HepG2 (cell line): ENCODE measurements around the gene OR1B1. TPM values are rescaled to one million over a fixed set of nuclear protein-coding genes. Genes with fewer than 3 reads are reported as not detected.
A peak's percentile ranks its signal among the peaks of the same experiment; 100 is the strongest.

Experiments used
- ATAC-seq: fragments of 200-7000 bp; cut with Tn5 transposase; 3 replicates; pipeline ENCODE4 v1.9.1; 2020; ENCODE audit warnings: mild to moderate bottlenecking, moderate library complexity
- BruUV-seq: library from RNA; stranded (reverse); fragments of 400-500 nt; replicated peaks from 2 replicates; lab custom pipeline; 2021; lab: Mats Ljungman, UMichigan
- CTCF ChIA-PET: fragments of 300-600 bp; formaldehyde crosslinking; extraction: SDS; loops from one replicate; lab custom pipeline; 2021; ENCODE audit warnings: low total read pairs, inconsistent platforms, low intra/inter-chr PET ratio; lab: Yijun Ruan, JAX
- POLR2A ChIA-PET: fragments of 350-600 bp; sonication (Branson Sonifier 250); formaldehyde crosslinking; loops from one replicate; lab custom pipeline; 2020; ENCODE audit warnings: antibody characterized with exemption, inconsistent platforms; lab: Yijun Ruan, JAX
- DNase-seq: peaks from one replicate; pipeline ENCODE4 v3.0.0-alpha.2; 2015; ENCODE audit warnings: low spot score
- FAIRE-seq: peaks from 3 replicates; lab custom pipeline; 2011; peaks lifted over from hg19 to GRCh38; lab: Jason Lieb, UNC
- H2AFZ ChIP-seq: one replicate; pipeline ENCODE4 v1.6.1; 2011; ENCODE audit warnings: low read length, inconsistent platforms
- H3K27ac ChIP-seq: fragments of 300-600 bp; 3 replicates; pipeline ENCODE4 v1.8.0; 2011; ENCODE audit warnings: mixed run types, mild to moderate bottlenecking, mixed read lengths, low read length, inconsistent platforms; ENCODE audit not compliant: insufficient read depth; ENCODE audit errors: extremely low read length
- H3K27me3 ChIP-seq, 2 experiments: fragments of 200-600 bp in 1 of 2; 2 replicates in 1 of 2; 3 replicates in 1 of 2; pipeline versions ENCODE4 v1.6.0 to v1.8.0; 2011; ENCODE audit warnings: low read length in 2 of 2, mild to moderate bottlenecking in 2 of 2, moderate library complexity in 2 of 2, inconsistent platforms in 1 of 2; ENCODE audit not compliant: insufficient read depth in 2 of 2, control insufficient read depth in 1 of 2
- H3K36me3 ChIP-seq, 2 experiments: fragments of 200-600 bp in 1 of 2; replicated peaks in 1 of 2; 2 replicates in 1 of 2; 3 replicates in 1 of 2; pipeline versions ENCODE4 v1.5.1 to v1.8.0; 2011; ENCODE audit warnings: low read length in 2 of 2, inconsistent platforms in 1 of 2; ENCODE audit not compliant: insufficient read depth in 2 of 2, control insufficient read depth in 1 of 2
- H3K4me1 ChIP-seq: 2 replicates; pipeline ENCODE4 v1.5.1; 2012; ENCODE audit warnings: low read length, inconsistent platforms; ENCODE audit not compliant: insufficient read depth
- H3K4me2 ChIP-seq: 2 replicates; pipeline ENCODE4 v1.6.0; 2011; ENCODE audit warnings: low read depth, low read length, inconsistent platforms
- H3K4me3 ChIP-seq, 3 experiments: fragments of 200-600 bp in 1 of 3; sonication (generic), shearing (Covaris generic) in 1 of 3; replicated peaks in 1 of 3; 2 replicates each; pipeline ENCODE4 v1.5.1; 2011 to 2016; ENCODE audit warnings: low read length in 3 of 3, inconsistent platforms in 2 of 3, low read depth in 2 of 3, mild to moderate bottlenecking in 2 of 3, control low read depth in 1 of 3, mixed read lengths in 1 of 3; ENCODE audit not compliant: insufficient read depth in 1 of 3
- H3K79me2 ChIP-seq: one replicate; pipeline ENCODE4 v1.6.1; 2011; ENCODE audit warnings: low read length, inconsistent platforms; ENCODE audit not compliant: insufficient read depth
- H3K9ac ChIP-seq: 2 replicates; pipeline ENCODE4 v1.6.0; 2011; ENCODE audit warnings: mild to moderate bottlenecking, low read depth, low read length, inconsistent platforms; ENCODE audit not compliant: insufficient read depth
- H3K9me3 ChIP-seq: 2 replicates; pipeline ENCODE4 v1.5.1; 2012; ENCODE audit warnings: mild to moderate bottlenecking, low read length
- H4K20me1 ChIP-seq: 2 replicates; pipeline ENCODE4 v1.6.0; 2011; ENCODE audit warnings: inconsistent platforms, mild to moderate bottlenecking, low read length, moderate library complexity; ENCODE audit not compliant: insufficient read depth
- ATF1 ChIP-seq: IDR thresholded peaks from 2 replicates; pipeline ENCODE4 v1.6.1; 2016; ENCODE audit warnings: mild to moderate bottlenecking, control low read depth
- SKIL ChIP-seq: sonication (generic); formaldehyde crosslinking; IDR thresholded peaks from 2 replicates; pipeline ENCODE4 v1.8.0; 2022; ENCODE audit warnings: missing genetic modification reagents, mild to moderate bottlenecking, moderate library complexity, borderline replicate concordance
- ZBTB1 ChIP-seq: sonication (generic); formaldehyde crosslinking; IDR thresholded peaks from 2 replicates; pipeline ENCODE4 v1.4.0; 2020; ENCODE audit warnings: missing genetic modification reagents, borderline replicate concordance
- ZNF234 ChIP-seq: sonication (generic); formaldehyde crosslinking; conservative IDR thresholded peaks from 2 replicates; pipeline ENCODE4 v1.5.1; 2020; ENCODE audit warnings: mild to moderate bottlenecking, missing genetic modification reagents
- ZNF317 ChIP-seq: sonication (generic); formaldehyde crosslinking; IDR thresholded peaks from 2 replicates; pipeline ENCODE4 v1.5.0; 2020; ENCODE audit warnings: mild to moderate bottlenecking, missing genetic modification reagents
- ZNF441 ChIP-seq: sonication (generic); formaldehyde crosslinking; IDR thresholded peaks from 2 replicates; pipeline ENCODE4 v1.7.0; 2021; ENCODE audit warnings: missing genetic modification reagents, borderline replicate concordance
- ZNF652 ChIP-seq: IDR thresholded peaks from 2 replicates; pipeline ENCODE4 v1.6.1; 2016; ENCODE audit warnings: low read depth, borderline replicate concordance
- ZSCAN29 ChIP-seq: sonication (generic); formaldehyde crosslinking; conservative IDR thresholded peaks from 2 replicates; pipeline ENCODE4 v1.4.0; 2020; ENCODE audit warnings: mild to moderate bottlenecking, missing genetic modification reagents
- in situ Hi-C: cut with HindIII; loops from 2 replicates; pipeline ENCODE4 v1.10.0; 2017; ENCODE audit warnings: low pct_unique_long_range_greater_than_20kb; ENCODE audit not compliant: extremely low pct_ligation_motif_present
- intact Hi-C: fragments of 100-400 bp; cut with micrococcal nuclease; formaldehyde crosslinking; loops from one replicate; pipeline ENCODE4 v1.10.0; 2022; ENCODE audit not compliant: unreplicated experiment
- polyA plus RNA-seq, 8 experiments: library from polyadenylated mRNA; depleted of rRNA in 3 of 8; stranded (reverse) in 7 of 8; unstranded in 1 of 8; fragments of >200 nt; fragmentation: Illumina TruSeq in 4 of 8; extraction: Trizol in 4 of 8; gene quantifications; 2 replicates each; pipeline versions ENCODE4 v1.2.1 to v1.2.3, GENCODE V29; 2011 to 2016; ENCODE audit warnings: low read depth in 4 of 8, missing spikeins in 1 of 8, mixed read lengths in 1 of 8; ENCODE audit not compliant: insufficient read depth in 1 of 8
- total RNA-seq, 5 experiments: library from RNA; depleted of rRNA; stranded (reverse); fragments of >200 nt; fragmentation: Illumina TruSeq; extraction: Trizol; gene quantifications; 2 replicates each; pipeline ENCODE4 v1.2.3, GENCODE V29; 2016; ENCODE audit warnings: low read depth in 1 of 5

The OR1B1 gene
- total and polyA plus RNA-seq, 2 of the 13 experiments (the other 11 are each of a cell fraction or from before 2014, with no cell fraction given), result not detected

- Histone ChIP-seq H3K27ac (no peak overlapping the region), H3K9me3 (peaks cover 11% of the 10 kb centered on the region), H4K20me1 (no peaks in the 10 kb centered on the region), H3K4me3 (no peak overlapping the region), H3K36me3 (no peaks in the 10 kb centered on the region), H3K79me2 (no peaks in the 10 kb centered on the region), H3K4me2 (no peak overlapping the region), H2AFZ (no peak overlapping the region), H3K9ac (no peak overlapping the region), H3K27me3 (no peaks in the 10 kb centered on the region), H3K4me1 (no peaks in the 10 kb centered on the region)
- intact Hi-C loops (no loop called here), in situ Hi-C loops (no loop called here)
- no TSS peak for BruUV-seq
- ChIA-PET CTCF (no interaction called here), POLR2A (no interaction called here)
- DNase-seq (no peak), FAIRE-seq (no peak), ATAC-seq (no peak)
- TF ChIP-seq ATF1 (CRISPR knock-in tag) (no peak), ZNF652 (CRISPR knock-in tag) (no peak), ZNF441 (CRISPR knock-in tag) (no peak), ZSCAN29 (CRISPR knock-in tag) (no peak), SKIL (CRISPR knock-in tag) (no peak), ZBTB1 (CRISPR knock-in tag) (no peak), ZNF234 (CRISPR knock-in tag) (no peak), ZNF317 (CRISPR knock-in tag) (peak; percentile 96)
Measured at GRCh38 chr9:122684851-122685250, 27.4 kb upstream of the OR1B1 start.
